Mesothelial cell of epicardium (in vitro differentiated cells): ENCODE measurements around the gene KLHDC2. TPM values are rescaled to one million over a fixed set of nuclear protein-coding genes. Genes with fewer than 3 reads are reported as not detected.
"Not testable (repeated sequence)": the region's sequence is repeated elsewhere in the genome, so short reads cannot be mapped to it uniquely, and the experiment has no call there.

Experiments
- DNase-seq, 2 experiments: peaks; one replicate each; pipeline ENCODE4 v3.0.0; 2021; ENCODE audit warnings: low spot score in 2 of 2; ENCODE audit not compliant: unreplicated experiment in 2 of 2
- H3K27ac Mint-ChIP-seq: 2 replicates; pipeline ENCODE4 v1.8.0; 2021; ENCODE audit warnings: mixed read lengths
- H3K27me3 Mint-ChIP-seq: 2 replicates; pipeline ENCODE4 v1.8.0; 2021; ENCODE audit warnings: low read depth, mixed read lengths
- H3K36me3 Mint-ChIP-seq: 2 replicates; pipeline ENCODE4 v1.8.0; 2021; ENCODE audit warnings: mixed read lengths
- H3K4me1 Mint-ChIP-seq: 2 replicates; pipeline ENCODE4 v1.8.0; 2021; ENCODE audit warnings: mixed read lengths
- H3K4me3 Mint-ChIP-seq: 2 replicates; pipeline ENCODE4 v1.8.0; 2021; ENCODE audit warnings: mild to moderate bottlenecking, moderate library complexity, mixed read lengths
- H3K9me3 Mint-ChIP-seq: 2 replicates; pipeline ENCODE4 v1.8.0; 2021; ENCODE audit warnings: mixed read lengths
- total RNA-seq: library from RNA; stranded (reverse); gene quantifications from 3 replicates; pipeline ENCODE4 v1.2.1, GENCODE V29; 2021
- TF ChIP-seq, protein P1 (sequence below): fragments of 200-600 bp; sonication (generic); IDR thresholded peaks from one replicate; pipeline ENCODE4 v1.5.0; 2021; ENCODE audit warnings: antibody characterized with exemption; ENCODE audit not compliant: unreplicated experiment

KLHDC2 gene
- total RNA-seq, 1 donor from 2014 or later: 60.2 TPM

DNA sequence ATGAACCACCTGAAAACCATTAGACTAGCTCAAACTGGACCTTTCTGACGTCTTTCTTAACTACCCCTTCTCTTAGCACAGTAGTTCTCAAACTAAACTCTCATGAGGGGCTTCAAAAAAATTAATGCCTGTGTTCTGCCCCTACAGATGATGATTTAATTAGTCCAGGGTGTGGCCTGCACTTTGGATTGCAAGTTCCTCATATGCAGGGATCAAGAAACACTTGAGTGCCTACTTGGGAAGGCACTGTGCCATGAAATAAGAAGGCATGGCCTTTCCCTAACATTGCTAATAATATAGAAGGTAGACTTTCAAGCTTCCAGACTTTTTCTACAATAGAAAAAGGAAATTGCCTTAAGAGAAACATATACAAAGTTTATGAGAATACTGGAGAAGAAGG is 22.8 kb upstream of the KLHDC2 start:
- Mint-ChIP-seq H3K4me3 (no peak overlapping the region), H3K27ac (no peak overlapping the region)
- TF ChIP-seq, protein P1, sequence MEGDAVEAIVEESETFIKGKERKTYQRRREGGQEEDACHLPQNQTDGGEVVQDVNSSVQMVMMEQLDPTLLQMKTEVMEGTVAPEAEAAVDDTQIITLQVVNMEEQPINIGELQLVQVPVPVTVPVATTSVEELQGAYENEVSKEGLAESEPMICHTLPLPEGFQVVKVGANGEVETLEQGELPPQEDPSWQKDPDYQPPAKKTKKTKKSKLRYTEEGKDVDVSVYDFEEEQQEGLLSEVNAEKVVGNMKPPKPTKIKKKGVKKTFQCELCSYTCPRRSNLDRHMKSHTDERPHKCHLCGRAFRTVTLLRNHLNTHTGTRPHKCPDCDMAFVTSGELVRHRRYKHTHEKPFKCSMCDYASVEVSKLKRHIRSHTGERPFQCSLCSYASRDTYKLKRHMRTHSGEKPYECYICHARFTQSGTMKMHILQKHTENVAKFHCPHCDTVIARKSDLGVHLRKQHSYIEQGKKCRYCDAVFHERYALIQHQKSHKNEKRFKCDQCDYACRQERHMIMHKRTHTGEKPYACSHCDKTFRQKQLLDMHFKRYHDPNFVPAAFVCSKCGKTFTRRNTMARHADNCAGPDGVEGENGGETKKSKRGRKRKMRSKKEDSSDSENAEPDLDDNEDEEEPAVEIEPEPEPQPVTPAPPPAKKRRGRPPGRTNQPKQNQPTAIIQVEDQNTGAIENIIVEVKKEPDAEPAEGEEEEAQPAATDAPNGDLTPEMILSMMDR: no peak

DNA sequence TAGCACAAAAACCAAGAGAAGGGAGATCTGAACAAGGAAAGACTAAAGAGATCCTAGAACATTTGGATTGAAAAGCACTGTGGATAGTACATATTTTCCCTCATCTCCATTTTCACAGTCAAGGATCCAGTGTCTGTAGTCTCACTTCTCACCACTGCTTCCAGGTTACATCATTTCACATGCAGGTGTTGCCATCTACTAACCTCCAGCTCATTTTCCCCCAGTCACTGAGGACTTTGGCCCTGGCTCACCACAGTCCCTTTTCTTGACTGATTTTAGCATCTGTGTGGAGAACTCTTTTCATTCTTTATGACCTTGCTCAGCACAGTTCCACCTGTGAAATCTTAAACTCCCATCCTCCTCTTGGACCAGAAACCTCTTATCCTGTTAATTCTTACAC is 21.5 kb upstream of the KLHDC2 start:
- peaks cover 14% of the 10 kb centered on the region for H3K36me3 Mint-ChIP-seq
- DNase-seq, H3K4me1 Mint-ChIP-seq, H3K27me3 Mint-ChIP-seq, H3K4me3 Mint-ChIP-seq, H3K9me3 Mint-ChIP-seq, H3K27ac Mint-ChIP-seq: not testable (repeated sequence)

More for the DNA sequence above, 22.8 kb upstream of the KLHDC2 start:
- no peaks in the 10 kb centered on the region for H3K4me1 Mint-ChIP-seq
- no peaks in the 10 kb centered on the region for H3K27me3 Mint-ChIP-seq
- DNase-seq: no peak
- peaks cover 14% of the 10 kb centered on the region for H3K36me3 Mint-ChIP-seq
- no peaks in the 10 kb centered on the region for H3K9me3 Mint-ChIP-seq

DNA sequence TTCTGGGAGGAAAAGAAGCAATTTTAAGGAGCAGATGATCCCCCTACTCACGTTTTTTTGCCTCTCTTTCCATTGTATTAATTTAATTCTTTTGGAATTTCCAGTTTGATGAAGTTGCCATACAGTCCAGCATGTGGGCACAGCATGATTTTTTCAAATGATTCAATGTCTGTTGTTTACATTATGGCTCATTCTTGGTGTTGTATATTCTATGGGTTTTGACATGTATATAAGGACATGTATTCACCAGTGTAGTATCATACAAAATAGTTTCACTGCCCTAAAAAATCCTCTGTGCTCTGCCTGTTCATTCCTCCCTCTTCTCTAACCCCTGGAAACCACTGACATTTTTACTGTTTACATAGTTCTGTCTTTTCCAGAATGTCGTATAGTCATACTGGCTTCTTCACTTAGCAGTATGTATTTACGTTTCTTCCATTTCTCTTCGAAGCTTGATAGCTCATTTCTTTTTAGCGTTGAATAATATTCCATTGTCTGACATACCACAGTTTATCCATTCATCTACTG is 13.3 kb upstream of the KLHDC2 start:
- Mint-ChIP-seq H3K4me3 (no peak overlapping the region), H3K9me3 (peaks cover 12% of the 10 kb centered on the region), H3K4me1 (no peaks in the 10 kb centered on the region), H3K27ac (no peak overlapping the region), H3K36me3 (no peaks in the 10 kb centered on the region), H3K27me3 (peaks cover 2% of the 10 kb centered on the region)
- TF ChIP-seq, protein P1: no peak
- no peak for DNase-seq

DNA sequence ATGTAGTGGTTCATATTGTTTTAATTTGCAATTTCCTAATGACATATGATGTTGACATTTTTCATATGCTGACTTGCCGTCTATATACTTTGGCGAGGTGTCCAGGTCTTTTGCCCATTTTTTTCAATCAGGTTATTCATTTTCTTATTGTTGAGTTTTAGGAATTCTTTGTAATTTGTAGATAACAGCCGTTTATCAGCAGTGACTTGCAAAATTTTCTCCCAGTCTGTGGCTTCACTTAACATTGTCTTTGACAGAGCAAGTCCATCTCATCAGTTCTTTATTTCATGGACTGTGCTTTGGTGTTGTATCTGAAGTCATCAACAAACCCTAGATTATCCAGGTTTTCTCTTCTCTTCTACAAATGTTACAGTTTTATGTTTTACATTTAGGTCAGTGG is 12.6 kb upstream of the KLHDC2 start:
- DNase-seq: no peak
- TF ChIP-seq, protein P1: no peak
- H3K27me3 Mint-ChIP-seq: peaks cover 6% of the 10 kb centered on the region
- H3K4me1 Mint-ChIP-seq: no peaks in the 10 kb centered on the region
- no peaks in the 10 kb centered on the region for H3K36me3 Mint-ChIP-seq
- peaks cover 12% of the 10 kb centered on the region for H3K9me3 Mint-ChIP-seq
- H3K27ac Mint-ChIP-seq: no peak overlapping the region
- H3K4me3 Mint-ChIP-seq: no peak overlapping the region

DNA sequence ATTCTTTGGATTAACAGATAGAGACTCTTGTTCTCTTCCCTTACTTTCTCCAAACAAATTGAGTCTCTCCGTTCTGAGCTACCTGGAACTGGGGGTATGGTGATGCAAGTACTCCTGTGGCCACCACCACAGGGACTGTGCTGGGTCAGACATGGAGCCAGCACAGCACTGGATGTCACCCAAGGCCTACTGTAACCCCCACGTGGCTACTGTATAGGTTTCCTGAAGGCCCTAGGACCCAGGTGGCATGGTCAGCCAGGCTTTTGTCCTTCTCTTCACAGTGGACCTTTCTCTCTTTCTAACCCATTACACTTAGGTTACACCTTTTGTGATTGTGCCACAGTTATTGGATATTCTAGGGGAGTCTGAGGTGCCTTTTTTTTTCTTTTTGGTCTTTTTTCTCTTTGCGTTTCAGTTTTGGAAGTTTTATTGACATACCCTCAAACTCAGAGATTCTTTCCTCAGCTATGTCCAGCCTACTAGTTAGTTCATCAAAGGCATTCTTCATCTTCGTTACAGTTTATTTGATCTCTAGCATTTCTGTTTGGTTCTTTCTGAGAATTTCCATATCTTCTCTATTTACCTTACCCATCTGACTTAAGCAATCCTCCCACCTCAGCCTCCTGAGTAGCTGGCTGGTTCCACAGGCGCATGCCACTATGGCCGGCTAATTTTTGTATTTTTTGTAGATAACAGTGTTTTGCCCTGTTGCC is 6.0 kb upstream of the KLHDC2 start:
- Mint-ChIP-seq H3K27ac (no peak overlapping the region), H3K4me1 (peaks cover 4% of the 10 kb centered on the region), H3K4me3 (no peak overlapping the region), H3K27me3 (peaks cover 6% of the 10 kb centered on the region), H3K9me3 (no peaks in the 10 kb centered on the region), H3K36me3 (no peaks in the 10 kb centered on the region)
- no peak for DNase-seq
- TF ChIP-seq, protein P1: no peak

DNA sequence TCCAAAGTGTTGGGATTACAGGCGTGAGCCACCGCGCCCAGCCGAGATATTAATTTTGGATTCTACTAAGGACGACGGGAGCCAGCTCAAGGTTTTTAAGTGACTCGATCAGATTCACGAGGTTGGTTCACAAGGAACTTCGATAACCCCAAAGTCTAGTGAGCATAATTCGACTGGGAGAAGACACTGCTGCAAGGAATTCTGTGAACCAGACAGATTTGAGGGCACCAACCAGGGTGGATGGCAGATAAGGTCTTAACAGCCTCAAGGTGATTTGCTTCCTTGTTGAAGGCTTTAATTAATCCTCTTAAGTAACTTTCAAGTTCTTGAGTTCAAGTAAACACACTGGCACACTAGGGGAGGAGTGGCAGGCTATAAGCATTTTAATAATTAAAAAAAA is 1.1 kb upstream of the KLHDC2 start:
- peak overlapping the region; percentile 98 for H3K27ac Mint-ChIP-seq
- peak overlapping the region; percentile 87 for H3K4me3 Mint-ChIP-seq
- H3K4me1 Mint-ChIP-seq: peaks cover 30% of the 10 kb centered on the region
- H3K9me3 Mint-ChIP-seq: no peaks in the 10 kb centered on the region
- DNase-seq: no peak
- H3K36me3 Mint-ChIP-seq: peaks cover 2% of the 10 kb centered on the region
- H3K27me3 Mint-ChIP-seq: no peaks in the 10 kb centered on the region
- TF ChIP-seq, protein P1: no peak
